Loucy (cell line): Measurements from ENCODE around the gene UBIAD1.

Experiments used
- EZH2phosphoT487 ChIP-seq: fragments of 200-600 bp; IDR thresholded peaks from 2 replicates; pipeline ENCODE4 v1.6.1; 2018; ENCODE audit warnings: antibody characterized with exemption, mild to moderate bottlenecking, moderate library complexity, borderline replicate concordance
- TF ChIP-seq, protein P1 (sequence below): fragments of 200-600 bp; sonication (generic); conservative IDR thresholded peaks from 2 replicates; pipeline ENCODE4 v1.5.1; 2014; ENCODE audit warnings: mild to moderate bottlenecking, antibody characterized with exemption, low read length

- TF ChIP-seq, protein P1, sequence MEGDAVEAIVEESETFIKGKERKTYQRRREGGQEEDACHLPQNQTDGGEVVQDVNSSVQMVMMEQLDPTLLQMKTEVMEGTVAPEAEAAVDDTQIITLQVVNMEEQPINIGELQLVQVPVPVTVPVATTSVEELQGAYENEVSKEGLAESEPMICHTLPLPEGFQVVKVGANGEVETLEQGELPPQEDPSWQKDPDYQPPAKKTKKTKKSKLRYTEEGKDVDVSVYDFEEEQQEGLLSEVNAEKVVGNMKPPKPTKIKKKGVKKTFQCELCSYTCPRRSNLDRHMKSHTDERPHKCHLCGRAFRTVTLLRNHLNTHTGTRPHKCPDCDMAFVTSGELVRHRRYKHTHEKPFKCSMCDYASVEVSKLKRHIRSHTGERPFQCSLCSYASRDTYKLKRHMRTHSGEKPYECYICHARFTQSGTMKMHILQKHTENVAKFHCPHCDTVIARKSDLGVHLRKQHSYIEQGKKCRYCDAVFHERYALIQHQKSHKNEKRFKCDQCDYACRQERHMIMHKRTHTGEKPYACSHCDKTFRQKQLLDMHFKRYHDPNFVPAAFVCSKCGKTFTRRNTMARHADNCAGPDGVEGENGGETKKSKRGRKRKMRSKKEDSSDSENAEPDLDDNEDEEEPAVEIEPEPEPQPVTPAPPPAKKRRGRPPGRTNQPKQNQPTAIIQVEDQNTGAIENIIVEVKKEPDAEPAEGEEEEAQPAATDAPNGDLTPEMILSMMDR: no peak
- TF ChIP-seq EZH2phosphoT487: no peak
Observed at GRCh38 chr1:11316701-11317100, 43.7 kb downstream of the UBIAD1 start.
